OCI-M2 (cell line): Measurements from ENCODE around the gene XYLT1.
"Not testable (repeated sequence)": the region's sequence is repeated elsewhere in the genome, so short reads cannot be mapped to it uniquely, and the experiment has no call there.

Experiments used
- DNase-seq: peaks from one replicate; lab custom pipeline; 2025; ENCODE audit not compliant: unreplicated experiment; lab: John Stamatoyannopoulos, UW

Gene XYLT1

DNA sequence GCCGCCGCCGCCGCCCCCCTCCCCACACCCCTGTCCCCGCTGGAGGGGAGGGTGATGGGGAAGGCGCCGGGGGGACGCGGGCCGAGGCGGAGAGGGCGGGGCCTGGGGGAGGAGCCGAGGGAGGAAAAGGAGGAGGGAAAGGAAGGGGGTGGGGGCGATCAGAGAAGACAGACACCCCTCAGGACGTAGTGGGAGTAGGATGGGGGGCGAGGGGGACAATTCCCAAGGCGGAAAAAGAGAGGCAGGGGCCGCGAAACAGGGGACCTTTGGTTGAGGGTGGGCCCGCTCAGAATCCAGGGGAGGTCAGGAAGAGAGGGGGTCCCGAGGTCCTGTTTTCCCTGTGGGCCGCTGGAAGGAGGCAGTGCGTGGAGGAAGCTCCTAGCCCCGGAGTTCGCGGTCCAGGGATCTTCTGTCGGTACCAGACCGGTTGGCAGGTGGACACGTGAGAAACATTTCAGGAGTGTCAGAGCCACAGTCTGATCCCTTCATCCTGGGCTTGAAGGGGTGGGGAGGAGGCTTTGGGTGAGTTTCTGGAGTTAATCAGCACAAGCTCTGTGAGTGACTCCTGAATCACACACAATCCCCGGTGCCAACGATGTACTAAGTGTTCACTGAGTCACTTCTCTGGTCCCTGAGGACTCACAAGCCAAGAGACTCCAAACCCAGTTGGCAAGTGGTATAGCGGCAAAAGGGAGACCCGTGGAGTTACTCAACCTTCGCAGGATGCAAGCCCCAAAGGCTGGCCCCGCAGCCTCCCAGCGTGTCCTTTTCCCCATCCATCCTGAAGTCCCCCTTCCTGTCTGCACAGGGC is at the start of gene XYLT1:
TSS of gene XYLT1 (minus strand) at position 53 of the 811 bp plus-strand sequence. CDS start 164 bp downstream, outside the sequence.
- DNase-seq: no peak

DNA sequence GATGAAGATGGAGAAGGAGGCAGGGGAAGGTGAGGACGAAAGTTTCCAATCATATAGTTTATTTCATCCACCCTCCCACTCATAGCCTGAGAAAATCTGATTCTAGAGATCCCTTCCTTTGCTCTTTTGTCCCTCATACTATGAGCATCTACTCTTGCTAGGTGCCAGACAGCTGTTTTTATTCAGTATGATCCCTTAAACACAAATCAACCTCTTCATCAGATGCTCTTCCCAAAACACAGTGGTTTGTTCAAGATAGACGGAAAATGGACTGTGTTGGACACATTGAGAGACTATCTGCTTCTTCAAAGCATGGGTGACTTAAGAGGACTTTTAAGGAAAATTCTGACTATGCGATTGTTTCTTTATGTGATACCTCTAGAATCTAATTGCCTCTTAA is 49.4 kb upstream of the XYLT1 start:
- DNase-seq: no peak

GRCh38 chr16:17519101-17519955 is 48.6 kb upstream of the XYLT1 start:
- DNase-seq: no peak

DNA sequence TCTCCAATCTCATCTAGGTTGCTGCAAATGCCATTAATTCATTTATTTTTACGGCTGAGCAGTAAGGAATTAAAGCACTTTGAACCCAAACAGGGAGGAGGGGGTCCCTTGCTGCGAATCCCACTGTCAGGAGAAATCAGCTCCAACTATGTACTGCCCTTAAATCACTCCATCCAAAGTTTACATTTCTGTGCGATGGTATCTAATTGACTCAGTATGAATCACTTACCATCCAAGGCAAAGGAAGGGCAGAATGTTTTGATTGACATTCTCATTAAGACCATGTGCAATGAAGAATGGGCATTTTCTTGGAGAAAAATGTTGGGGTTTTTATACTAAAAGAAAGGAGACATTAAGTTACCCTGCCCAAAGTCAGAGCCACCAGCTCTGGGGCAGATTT is 47.7 kb upstream of the XYLT1 start:
- no peak for DNase-seq

GRCh38 chr16:17515421-17516210 is 44.9 kb upstream of the XYLT1 start:
- DNase-seq: no peak

DNA sequence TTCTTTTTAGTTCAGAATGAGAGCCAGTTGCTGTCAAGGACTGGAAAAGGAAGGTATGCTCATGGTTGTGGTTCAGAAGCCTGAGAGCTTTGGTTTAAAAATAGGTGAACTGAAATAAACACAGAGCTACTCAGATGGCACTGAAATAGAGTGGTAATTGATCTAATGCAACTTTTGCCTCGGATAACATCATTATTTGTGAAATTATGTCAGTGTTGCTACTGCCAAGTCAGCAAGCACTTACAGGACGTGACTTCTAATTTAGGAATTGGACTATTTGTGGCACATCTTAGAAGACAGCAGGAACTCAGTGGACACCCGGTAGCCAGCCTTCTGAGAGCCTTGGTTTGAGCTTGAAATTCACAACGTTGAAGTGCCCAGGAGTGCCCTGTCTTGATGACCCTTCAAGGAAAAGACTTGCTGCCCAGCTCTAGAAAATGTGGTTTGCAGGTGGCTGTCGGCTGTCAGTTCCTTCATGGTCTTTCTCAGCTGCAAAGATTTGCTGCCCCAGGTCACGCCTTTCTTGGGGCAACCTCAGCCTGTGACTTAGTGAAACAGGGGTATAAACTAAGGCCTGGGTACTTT is 42.0 kb upstream of the XYLT1 start:
- no peak for DNase-seq

DNA sequence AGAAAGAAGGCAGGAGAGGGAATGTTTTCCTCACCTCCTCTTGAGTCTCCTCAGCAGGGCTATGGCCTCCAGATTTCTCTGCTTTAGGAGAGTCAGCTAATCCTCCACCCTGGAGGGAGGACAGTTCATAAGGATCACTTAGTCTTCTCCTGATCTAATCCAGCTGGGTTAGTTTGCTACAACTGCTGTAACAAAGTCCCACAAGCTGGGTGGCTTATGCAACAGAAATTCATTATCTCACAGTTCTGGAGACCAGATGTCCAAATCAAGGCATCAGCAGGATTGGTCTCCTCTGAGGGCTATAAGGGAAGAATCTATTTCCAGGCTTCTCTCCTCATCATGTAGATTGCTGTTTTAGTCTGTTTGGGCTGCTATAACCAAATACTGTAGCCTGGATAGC is 40.6 kb upstream of the XYLT1 start:
- no peak for DNase-seq

DNA sequence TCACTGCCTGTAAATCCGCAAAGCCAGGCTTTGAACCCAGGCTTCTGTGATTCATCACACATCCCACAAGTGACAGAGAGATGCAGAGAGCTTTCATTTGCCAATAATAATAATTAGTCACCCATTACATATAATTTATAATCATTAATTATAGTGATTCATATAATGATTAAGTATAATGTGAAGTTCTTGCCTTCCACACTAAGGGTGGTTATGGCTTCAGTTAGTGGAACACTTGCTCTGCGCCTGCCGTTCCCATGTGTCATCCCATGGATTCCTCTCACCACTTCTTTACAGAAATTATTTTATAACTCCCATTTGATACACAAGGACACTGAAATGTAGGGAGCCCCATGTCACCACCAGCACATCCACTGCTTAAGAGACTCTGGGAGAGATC is 39.8 kb upstream of the XYLT1 start:
- no peak for DNase-seq

GRCh38 chr16:17509194-17509593 is 38.4 kb upstream of the XYLT1 start:
- DNase-seq: no peak

DNA sequence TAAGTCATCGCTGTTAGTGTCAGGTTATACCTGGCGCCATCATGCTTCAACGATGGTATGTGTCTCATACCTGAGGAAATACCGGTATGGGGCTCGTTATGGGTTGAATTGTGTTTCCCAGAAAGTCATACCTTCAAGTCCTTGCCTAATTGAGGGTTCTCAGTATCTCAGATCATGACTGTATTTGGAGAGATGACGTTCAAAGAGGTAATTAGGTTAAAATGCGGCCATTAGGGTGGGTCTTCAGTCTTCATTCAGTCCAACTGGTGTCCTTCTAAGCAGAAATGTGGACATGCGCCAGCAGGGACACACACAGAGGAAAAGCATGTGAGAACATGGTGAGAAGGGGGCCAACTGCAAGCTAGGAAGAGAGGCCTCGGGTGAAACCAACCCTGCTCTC is 37.5 kb upstream of the XYLT1 start:
- DNase-seq: no peak

GRCh38 chr16:17507516-17507915 is 36.8 kb upstream of the XYLT1 start:
- DNase-seq: not testable (repeated sequence)

- DNase-seq: not testable (repeated sequence)
Observed at GRCh38 chr16:17505828-17506227, 35.1 kb upstream of the XYLT1 start.

DNA sequence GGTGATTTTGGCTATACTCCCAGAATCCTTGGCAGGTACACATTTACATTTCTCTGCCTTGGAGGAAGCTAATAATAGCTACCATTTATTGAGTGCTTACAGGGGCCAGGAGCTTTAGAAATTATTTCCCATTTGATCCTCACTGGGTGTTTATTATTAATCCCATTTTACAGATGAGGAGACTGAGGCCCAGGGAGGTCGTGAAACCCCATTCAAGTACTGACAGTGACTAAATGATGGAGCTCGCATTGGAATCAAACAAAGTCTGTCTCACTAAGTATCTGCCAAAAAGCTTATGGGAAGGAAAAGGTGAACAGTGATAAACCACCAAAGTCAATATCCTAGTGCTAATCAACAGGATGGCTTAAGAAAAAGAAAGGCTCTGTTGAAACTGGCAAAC is 33.3 kb upstream of the XYLT1 start:
- no peak for DNase-seq

DNA sequence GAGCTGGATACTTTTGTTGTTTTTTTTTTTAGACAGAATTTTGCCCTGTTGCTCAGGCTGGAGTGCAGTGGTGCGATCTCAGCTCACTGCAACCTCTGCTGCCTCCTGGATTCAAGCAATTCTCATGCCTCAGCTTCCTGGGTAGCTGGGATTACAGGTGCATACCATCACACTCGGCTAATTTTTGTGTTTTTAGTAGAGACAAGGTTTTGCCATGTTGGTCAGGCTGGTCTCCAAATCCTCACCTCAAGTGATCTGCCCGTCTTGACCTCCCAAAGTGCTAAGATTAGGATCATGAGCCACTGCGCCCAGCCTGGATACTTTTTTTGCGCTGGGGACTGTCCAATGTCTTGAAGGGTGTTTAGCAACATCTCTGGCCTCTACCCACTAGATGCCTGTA is 32.6 kb upstream of the XYLT1 start:
- no peak for DNase-seq

DNA sequence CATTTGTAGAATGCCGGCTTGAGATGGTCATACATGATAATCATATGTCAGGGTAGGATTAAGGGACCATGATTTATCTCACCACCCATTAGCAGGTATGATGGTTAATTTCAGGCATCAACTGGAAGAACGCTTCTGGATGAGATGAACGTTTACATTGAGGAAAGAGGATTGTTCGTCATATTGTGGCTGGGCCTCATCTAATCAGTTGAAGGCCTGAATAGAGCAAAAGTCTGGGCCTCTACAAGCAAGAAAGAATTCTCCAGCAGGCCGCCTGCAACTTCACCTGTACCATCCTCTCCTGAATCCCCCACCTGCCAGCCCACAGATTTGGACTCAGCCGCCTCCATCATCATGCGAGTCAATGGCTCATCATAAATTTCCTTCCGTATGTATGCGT is 30.6 kb upstream of the XYLT1 start:
- DNase-seq: no peak

GRCh38 chr16:17499223-17499902 is 28.6 kb upstream of the XYLT1 start:
- DNase-seq: no peak

GRCh38 chr16:17497648-17498047 is 26.9 kb upstream of the XYLT1 start:
- no peak for DNase-seq

- no peak for DNase-seq
Observed at GRCh38 chr16:17496891-17497290, 26.1 kb upstream of the XYLT1 start.

DNA sequence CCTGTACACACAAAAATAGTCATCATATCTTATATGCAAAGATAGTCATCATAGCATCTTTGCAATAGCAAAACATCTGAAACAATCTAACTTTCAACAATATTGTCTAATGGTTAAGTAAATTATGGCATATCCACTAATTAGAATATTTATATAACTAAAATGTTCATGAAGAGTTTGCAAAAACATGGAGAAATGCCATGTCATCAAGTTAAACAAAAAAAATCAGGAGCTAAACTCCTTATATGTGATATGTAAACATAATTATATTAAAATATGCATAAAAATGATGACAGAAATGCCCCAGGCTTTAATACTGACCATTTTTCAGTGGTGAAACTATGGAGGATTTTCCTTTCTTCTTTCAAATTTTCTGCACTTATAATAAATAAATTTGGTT is 22.3 kb upstream of the XYLT1 start:
- no peak for DNase-seq

GRCh38 chr16:17491140-17491662 is 20.4 kb upstream of the XYLT1 start:
- DNase-seq: no peak
